CD4-positive, alpha-beta T cell treated with Interleukin-2 at 100 ng/mL for 4 hours (primary cell): ENCODE data around the gene IRX4.

Source experiments
- DNase-seq: peaks from one replicate; pipeline ENCODE4 v3.0.0-alpha.2; 2020; ENCODE audit warnings: low spot score

IRX4 gene

DNA sequence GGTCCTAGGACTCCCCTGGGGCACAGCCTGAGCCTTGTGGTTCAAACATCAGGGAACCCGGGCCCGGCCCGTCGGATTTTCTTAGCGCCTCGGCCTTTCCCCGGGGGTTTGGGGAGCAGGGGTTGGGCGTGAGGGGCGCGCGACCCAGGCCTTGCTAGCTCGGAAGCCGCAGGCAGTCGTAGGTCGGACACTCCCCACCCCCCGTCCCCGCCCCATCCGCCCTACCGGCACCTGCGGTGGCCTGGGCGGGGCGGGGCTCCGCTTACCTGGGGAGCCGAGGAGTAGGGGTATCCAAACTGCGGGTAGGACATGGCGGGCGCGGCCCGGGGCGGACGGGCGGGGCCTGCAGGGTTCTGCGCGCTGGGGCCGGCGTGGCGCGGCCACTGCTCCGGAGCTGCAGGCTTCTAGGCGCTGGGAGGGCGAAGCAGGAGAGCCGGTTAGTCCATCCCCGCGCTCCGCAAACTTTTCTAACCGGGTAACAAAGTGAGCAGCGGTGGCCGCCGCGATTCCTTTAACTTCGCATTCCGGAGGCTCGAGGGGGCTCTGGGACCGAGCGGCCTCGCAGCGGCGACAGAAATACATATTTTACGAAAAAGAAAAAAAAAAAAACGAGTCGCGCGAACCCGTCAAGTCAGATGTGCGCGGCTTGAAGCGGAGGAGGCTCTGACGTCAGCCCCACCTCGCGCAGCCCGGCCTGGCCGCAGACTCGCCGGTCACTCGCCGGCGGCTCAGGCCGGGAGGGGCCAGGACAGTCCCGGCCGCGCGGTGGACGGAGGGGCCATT lies at the start of gene IRX4:
TSS of gene IRX4 (minus strand) at position 589 of the 783 bp plus-strand sequence. CDS start at position 311, 278 bp downstream.
- DNase-seq: no peak

DNA sequence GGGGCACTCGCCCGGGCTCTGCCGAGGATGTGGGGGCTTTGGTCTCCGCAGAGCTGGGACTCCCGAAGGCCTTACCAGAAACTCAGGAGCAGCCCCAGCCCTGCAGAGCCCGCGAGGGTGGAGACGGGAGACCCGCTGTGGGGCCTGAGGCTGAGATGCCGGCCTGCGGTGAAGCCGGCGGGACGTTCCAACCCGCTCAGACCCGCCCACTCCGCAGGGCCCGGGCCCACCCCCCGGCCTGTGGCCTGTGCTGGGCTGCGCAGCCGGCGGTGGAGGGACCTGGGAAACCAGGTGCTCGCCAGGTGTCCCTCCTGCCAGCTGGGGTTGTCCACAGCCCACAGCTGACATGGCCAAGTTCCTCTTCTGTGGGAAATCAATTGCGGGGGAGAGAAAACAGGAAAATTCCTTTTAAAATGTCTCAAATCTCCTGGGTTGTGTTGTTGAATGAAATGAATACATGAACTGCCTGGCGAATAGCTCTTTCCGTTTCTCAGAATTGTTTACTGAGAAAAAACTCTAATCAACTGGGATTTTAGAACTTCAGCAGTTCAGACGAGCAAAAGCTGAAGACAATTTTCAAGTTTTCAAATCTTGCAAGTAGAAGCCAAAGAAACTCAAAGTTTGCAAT lies 49.0 kb upstream of the IRX4 start:
- no peak for DNase-seq

DNA sequence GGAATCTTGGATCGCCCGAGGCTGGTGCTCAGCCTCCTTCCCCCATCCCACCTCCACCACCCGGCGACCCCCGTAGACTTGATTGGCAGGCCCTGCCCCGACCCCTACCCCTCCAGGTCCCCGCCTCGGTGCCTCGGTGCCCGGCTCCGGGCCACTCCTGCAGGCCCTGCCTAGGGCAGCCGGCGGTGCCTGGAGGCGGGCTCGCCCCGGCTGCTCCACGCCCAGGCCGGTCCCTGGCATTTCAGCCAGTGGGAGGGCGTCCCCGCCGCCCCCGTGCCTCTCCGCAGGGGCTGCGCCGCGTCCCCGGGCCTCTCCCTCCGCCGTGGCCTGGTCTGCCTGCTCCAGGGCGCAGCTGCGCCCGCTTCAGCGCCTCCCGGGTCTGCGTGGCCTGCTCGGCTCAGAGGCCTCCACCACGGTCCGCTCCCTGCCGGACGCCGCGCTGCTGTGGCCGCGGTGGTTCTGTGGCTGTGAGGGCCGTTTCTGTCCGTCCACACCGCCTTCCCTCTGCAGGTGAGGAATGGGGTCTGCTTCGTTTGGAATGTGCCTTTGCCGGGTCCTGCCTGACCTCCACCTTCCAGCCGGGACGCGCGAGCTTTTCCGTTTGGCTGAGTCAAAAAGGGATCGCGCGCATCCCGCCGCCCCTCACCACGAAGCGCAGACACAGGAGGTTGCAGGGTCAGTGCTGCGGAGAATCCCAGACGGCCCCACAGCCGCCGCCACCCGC lies 48.3 kb upstream of the IRX4 start:
- DNase-seq: no peak

DNA sequence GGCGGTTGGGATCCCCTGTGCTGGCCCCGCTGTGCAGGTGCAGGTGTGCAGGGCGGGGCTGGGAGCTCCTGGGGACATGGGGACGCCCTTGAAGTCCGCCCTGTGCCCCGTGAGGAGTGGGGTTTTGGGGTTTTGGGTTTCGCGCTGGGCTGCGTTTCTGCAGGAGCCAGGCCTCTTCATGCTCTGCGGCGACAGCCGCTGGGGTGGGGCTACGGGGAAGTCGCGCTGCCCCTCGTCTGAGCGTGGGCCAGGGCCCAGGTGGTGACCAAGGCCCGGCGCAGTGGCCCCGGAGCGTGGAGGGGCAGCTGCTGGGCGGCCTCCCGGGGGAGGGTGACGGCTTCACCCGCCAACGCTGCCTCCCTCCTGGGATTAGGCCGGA lies 47.8 kb upstream of the IRX4 start:
- DNase-seq: no peak

DNA sequence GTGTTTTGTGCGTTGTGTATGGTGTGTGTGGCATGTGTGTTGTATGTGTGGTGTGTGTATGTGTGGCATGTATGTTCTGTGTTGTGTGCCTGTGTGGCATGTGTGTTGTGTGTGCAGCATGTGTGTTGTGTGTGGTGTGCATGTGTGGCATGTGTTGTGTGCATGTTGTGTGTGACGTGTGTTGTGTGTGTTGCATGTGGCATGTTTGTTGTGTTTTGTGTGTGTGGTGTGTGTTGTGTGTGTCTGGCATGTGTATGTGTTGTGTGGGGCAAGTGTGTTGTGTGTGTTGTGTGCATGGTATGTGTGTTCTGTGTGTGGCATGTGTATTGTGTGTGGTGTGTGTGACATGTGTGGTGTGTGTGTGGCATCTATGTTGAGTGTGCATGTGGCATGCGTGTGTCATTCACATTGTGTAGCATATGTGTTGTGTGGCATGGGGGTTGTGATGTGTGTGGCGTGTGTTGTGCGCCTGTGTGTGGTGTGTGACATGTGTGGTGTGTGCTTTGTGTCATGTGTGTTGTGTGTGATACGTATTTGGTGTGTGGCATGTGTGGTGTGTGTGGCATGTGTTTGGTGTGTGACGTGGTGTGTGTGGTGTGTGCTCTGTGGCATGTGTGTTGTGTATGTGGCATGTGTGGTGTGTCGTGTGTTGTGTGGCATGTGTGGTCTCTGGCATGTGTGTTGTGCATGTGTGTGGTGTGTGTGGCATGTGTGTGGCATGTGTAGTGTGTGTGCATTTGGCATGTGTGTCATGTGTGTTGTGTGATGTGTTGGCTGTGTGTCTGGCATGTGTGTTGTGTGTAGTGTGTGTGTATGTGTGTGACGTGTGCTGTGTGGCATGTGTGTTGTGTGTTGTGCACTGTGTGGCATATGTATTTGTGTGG lies 46.6 kb upstream of the IRX4 start:
- no peak for DNase-seq

DNA sequence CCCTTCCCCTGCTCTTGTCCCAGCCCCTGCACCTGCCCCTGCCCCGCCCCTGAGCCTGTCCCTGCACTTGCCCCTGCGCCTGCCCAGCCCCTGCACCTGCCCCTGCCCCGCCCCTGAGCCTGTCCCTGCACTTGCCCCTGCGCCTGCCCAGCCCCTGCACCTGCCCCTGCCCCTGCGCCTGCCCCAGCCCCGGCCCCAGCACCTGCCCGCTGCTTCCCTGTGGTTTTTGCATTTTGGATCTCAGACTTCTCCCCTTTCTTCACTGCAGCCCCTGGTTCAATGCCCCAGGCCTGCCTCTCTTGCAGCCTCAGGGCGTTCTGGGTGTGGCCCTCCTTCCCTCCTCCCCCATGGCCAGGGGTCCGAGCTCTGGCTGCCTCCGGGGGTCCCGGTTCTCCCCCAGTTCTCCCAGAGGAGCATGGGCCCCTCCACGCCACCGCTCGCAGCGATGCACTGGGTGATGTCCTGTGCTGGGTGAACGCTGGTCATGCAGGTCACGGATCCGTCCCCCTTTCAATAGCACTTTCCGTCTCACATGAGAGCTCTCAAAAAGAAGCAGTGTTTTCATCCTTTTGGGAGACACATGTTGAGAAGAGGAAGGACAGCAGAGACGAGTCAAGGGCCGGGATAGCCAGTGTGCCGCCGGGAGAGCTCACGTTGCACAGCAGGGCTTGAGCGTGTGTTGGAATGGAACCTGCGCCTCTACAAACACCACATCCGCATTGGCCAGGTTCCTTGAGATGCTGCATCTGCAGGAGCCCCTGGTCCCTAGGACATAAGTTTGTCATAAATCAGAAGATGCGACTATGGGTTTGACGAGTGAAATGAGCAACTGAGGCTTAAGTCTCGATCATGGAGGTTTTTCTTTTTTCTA lies 44.0 kb upstream of the IRX4 start:
- DNase-seq: no peak

DNA sequence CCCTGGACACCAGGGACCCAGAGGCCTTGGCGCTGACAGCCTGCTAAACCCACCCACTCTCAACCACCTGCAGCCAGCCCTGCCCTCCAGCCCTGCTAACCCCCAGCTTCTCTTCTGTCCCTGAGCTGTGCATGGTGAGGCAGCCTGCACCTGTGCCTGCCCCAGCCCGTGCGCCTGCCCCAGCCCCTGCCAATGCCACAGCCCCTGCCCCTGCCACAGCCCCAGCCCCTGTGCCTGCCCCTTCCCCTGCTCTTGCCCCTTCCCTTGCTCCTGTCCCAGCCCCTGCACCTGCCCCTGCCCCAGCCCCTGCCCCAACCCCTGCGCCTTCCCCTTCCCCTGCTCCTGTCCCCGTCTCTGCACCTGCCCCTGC lies 43.3 kb upstream of the IRX4 start:
- no peak for DNase-seq

DNA sequence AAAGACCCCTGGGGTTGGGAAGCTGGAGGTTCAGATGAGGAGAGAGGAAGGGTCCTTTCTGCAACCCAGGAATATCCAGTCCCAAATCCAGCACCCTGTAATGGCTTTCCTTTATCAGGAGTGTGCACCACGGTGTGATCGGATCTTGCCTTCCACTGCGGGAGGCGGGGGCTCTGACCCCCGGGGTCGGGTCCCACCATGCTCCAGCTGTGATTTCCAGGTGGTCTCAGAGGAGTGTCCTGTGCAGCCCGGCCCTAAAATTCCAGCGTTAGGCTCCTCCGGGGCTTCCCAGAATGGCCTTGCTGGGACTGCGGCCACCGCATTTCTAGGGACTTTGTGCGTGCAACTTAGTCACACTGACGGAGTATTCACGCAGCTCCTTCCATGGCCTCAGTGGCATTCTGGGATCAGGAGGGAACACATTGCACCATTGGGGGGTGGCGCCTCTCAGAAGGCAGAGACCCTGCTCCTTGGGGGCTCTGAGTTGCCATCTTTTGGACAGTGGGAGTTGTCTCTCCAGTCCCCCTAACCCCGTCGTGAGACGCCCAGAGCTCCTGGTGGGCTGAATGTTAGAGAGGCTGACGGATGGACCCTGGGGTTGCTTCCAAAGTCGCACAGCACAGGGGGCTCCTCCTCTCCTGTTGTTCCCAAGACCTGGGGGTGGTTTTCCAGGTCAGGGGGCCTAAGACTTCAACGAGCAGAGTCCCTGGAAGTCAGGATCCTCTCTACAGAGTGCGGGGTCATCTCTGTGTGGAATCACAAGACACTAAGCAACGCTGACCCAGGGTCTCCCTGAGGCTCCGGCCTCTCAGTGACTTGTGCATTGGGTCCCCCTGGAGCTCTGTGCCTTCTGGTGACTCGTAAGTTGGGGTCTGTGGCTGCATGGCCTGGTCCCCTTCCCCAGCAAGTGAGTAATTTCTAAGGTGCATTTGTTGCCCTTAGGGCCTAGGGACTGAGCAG lies 42.7 kb upstream of the IRX4 start:
- no peak for DNase-seq

DNA sequence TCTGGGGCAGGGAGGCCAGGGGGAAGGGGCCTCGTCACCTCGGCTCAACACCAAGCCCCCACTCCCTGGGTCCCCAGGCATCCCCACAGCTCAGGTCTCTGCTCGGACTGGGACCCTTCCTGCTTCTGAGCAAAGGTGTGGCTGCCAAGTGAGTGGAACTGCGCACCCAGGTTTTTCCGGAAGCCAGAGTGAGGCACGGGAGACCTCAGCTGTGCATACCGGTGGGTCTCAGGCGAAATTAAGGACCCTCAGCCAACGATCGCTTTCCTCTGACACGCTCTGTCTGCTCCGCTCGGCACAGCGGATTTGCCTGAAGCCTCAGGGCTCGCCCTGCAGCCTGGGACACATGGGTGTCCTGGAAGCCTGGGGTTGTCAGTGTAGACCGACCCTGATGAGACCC lies 41.0 kb upstream of the IRX4 start:
- no peak for DNase-seq

DNA sequence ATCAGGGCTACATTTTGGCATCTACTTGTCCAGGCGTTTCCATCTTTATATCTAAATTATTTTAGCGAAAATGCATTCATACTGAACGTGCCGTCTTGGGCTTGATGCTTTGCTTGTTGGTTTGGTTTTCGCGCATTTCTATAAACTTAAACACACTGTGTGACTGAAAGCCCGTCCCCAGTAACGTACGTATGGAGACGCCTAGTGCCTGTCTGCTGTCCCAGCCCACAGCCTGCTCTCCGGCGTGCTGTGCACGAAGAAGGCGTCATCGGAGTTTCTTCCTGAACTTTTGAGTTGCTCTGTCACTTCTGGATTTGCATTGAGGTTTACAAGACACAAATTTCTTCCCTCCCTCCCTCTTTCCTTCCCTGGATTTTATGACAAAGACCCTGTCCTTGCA lies 40.6 kb upstream of the IRX4 start:
- no peak for DNase-seq

DNA sequence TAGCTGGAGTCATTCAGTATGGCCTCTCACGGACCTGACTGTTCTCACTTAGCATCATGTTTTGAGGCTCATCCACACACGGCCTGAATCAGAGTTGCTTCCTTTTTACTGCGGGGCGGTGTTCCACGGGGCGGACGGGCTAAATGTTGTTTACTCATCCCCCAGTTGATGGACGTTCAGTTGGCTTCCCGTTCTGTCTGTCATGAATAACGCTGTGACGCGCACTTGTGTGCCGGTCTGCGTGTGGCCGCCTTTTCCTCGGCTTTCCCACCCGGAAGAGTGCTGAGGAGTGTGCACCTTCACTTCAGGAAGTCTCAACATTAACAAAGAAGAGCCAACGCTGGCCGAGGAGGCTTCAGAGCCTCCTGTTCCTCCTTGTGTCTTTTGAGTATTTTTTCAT lies 39.0 kb upstream of the IRX4 start:
- DNase-seq: no peak

DNA sequence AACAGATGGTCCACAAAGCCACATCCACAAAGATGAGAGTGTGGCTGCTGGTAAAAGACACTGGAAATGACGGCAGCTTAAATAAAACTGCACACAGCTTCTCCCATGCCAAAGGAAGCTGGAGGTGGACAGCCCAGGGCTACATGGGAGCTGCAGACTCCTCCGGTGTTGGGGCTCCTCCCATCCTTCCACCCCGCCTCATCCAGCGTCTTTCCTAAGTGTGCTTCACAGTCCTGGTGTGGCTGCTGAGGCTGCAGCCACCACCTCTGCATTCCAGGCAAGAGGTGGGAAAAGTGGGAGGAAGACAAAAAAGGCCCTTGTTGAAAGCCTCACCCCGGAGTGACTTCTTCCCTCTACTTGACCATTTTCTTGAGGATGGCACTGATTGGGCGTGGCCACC lies 37.0 kb upstream of the IRX4 start:
- DNase-seq: no peak

DNA sequence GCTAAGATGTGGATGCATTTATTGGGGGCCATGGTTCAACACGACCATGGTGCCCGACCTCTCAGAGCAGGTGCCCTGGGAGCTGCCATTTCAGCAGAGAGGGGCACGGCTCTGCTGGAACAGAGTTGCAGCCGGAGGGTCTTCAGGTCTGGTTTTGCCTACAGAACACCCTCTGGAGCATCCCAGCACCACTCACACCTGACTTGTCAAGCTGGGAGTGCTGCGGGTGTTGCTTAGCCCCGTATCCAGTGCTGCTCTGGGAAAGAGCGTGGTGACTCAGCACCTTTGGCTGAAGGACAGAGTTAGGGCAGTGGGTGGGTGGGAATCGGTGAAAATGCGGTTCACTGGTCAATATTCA lies 36.5 kb upstream of the IRX4 start:
- DNase-seq: no peak

DNA sequence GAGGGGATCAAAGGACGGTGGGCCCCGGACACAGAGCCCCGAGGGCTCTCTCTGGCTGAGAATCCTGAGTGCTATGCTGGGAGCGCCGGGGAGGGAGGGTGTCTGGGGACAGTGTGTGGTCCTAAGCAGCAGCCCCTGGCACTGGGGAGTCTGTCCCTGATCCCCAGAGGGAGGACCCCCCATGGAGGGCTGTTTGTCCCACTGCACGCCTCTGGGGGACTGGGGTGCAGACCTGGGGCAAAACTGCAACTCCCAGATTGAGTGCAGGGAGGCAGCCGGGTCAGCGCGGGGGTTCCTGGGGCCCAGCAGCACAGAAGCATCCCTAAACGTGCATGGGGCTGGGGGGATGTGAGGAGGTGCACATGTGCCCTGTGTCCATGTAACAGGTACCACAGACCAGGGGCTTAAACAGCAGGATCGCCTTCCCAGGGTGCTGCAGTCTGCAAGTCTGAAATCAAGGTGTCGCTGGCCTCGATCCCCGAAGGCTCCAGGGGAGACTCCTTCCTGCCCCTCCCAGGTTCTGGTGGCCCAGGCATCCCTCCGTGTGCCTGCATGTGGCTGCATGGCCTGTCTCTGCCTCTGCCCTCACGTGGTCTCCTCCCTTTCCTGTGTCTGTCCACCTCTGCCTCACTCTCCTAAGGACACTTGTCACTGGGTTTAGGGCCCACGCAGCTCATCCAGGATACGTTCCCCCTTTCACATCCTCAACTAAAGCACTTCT lies 35.9 kb upstream of the IRX4 start:
- no peak for DNase-seq

DNA sequence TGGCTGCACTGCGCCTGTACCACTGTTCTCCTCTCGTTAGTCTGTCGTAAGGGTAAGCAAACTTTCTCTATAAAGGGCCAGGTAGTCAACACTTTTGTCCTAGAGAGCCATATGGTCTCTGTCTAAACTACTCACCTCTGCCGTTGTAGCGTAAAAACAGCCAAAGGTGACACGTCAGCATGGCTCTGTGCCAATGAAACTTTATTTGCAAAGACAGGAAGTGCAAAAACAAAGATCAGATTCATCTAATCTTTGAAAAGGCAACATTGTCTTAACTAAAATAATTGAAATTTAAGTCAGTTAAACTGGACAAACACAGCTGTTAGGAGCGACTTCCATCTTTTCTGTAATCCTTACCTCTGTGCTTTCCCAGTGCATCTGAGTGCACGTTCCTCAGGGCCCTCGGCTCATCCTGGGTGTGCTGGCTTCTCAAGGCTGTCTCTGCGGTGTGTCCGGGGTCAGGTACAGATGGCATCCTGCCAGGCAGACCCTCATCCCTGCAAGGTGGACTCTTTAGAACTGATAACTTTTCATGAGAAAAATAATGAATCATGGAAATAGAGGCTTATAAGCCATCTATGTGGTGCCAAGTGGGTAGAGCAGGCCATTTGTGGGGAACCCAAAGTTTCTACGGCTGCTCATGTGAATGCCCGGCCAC lies 35.2 kb upstream of the IRX4 start:
- no peak for DNase-seq

DNA sequence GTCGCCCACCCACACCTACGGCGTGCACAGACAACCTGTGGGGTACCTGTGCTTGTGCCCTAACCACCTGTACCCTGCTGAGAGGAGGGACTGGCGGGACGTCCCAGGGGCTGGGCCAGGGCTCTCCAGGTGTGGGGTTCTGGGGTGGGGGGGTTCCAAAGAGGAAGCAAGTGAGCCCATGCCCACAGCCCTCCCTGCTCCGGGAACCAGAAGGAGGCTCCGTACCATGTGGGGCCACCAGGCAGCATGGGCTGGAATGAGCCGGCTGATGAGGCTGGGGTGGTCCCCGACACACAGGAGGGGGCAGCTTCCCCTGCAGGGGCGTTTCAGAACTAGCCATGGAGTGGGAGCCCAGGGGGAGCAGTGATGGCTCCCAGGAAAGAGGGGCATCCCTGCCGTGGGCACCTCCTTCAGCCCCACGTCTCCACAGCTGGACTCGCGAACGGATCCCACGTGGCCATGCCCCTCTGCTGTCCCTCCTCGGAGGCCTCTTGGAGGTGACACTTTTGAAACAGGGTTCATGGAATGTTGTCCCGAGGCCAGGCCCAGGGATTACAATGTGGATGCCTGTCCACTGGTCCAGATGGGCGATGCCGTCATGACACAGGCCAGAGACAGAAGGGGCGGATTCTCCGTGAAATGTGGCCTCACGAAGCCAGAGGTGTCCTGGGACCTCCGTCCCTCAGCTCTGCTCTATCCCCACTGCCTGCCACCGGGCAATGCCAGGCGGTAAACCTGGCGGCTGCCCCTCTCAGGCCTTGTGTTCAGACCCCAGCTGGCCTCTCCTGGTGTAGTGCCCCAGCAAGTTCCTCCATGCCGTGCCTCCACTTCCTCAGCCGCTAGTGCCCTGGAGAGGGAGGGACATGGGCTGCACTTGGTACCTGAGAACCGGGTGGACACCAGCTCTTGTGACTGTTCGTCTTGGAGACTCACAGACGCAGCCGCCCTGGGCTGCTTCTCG lies 33.6 kb upstream of the IRX4 start:
- DNase-seq: no peak

DNA sequence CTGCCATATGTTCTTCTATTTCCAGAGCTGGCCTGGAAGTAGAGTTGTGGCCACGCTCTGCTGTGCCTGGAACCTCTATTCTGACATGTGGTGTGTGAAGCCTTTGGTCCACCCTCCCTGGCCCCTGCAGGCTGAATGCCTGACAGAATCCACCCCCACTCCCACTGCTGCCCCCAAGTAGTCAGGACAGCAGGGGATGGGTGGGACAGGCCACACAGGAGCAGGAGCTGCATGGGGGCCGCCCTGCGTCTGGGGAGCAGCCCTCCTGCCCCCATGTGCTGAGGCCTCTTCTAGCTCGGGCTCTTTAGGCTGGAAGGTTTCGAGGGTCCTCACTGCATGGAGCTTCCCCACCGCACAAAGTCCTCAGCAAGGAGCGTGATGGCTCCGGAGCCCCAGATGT lies 32.6 kb upstream of the IRX4 start:
- no peak for DNase-seq

DNA sequence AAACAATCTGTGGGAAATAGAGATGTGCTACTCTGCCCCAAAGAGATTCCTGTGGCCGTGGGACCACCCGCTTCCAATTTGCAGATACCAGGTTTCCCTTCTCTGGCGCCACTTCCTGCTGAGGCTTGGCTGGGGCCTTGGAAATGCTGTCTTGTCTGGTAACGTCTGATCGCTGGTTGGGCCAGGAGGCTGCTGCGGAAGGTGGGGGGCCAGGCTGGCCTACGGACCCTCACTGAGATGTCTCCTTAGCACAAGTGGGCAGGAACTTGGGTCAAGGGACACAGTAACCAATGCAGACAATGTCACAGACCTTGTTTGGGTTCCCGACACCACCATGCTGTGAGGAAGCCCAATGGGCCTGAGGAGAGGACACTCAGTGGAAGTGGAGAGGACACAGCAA lies 31.7 kb upstream of the IRX4 start:
- DNase-seq: no peak
